ENCODE data around the gene BRF1.
"Not testable (repeated sequence)": the region's sequence is repeated elsewhere in the genome, so short reads cannot be mapped to it uniquely, and the experiment has no call there.

The BRF1 gene

GRCh38 chr14:105314287-105315200 is 13.7 kb upstream of the BRF1 start, which contains the start of gene PACS2:
Gene PACS2, plus strand, starts transcription at chr14:105314748. Its CDS starts 171 bp downstream, at chr14:105314919.
- peak; percentile 79 for DNase-seq

- peak; percentile 37 for DNase-seq
These were observed 12.8 kb upstream of the BRF1 start for GRCh38 chr14:105313381-105314286.

DNA sequence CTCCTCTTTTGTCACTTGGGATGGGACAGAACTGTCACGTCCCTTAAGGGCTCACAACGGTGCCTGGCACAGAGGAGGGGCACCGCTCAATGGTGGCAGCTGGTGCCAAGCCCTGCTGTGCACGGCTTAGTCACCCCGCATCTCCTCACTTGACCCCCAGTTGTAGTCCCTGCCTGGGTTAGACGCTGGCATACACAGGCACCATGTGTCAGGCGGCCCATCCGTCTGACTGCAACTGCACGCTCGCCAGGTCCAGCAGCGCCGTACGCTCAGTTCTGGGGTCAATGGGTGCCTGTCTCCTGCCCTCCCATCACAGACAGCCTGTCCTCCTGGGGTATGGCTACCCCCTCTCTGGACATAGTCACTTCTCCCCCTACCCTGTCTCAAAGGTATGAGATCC is 12.2 kb upstream of the BRF1 start:
- no peak for DNase-seq

GRCh38 chr14:105311838-105312237 is 11.0 kb upstream of the BRF1 start:
- no peak for DNase-seq

DNA sequence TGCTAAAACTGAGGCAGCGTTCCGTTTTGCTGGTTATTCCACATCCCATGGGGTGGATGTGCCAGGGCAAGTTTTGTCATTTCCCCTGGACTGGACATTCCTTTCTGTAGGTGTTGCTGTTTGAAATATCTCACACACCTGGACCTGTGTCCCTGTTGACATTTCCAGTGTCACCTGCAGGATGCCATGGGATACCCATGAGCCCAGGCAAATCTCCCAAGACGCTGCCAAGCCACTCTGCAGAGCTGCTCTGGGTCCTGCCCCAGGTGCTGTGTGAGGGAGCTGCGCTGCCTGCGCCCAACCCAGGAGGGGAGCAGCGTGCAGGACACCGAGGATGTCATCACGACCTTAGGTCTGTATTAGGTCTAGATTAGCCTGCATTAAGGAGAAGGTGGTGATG is 8.6 kb upstream of the BRF1 start:
- DNase-seq: no peak

DNA sequence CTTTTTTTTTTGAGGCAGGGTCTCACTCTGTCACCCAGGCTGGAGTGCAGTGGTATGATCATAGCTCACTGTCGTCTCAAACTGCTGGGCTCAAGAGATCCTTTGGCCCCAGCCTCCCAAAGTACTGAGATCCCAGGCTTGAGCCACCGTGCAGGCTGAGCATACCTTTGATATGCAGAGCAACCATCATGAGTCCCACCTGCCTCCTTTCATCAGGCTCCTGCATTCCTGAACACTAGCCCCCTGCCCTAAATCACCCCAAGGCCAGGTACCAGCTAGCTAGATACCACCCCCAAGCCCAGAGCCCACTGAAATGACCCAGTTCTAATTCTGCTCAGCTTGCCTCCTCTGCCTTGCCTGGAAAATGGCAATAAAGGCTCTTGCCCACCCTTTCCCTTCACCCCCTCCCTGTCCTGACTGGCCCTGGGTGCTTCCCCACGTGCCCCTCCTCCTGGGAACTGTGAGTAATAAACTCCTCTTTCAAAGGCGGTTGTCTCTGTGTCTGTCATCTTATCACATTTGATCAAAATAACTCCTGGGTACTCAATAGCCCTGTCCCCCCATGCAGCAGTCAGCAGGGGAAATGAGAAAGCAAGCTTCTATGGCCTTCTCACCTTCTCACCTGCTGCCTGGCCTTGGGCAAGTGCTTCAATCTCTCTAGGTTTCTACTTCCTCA is 6.4 kb upstream of the BRF1 start:
- DNase-seq: no peak

DNA sequence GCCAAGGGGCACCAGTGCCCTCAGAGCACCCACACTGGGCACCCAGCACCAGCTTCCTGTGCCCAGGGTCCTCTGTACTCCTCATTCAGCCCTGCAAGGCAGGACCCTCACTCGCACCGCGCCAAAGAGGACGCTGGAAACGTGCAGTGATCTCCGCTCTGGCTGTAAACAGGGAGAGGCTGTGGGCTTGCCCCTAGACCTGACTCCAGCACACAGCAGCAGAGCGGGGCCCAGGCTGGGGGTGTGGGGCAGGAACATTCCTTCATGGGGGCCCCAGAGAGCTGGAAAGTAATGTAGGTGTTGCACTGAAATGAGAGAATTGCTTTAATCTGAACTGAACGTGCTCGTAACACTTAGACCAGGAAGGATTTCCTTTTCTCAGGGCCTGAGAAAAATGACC is 5.0 kb upstream of the BRF1 start:
- DNase-seq: no peak

- no peak for DNase-seq
These were observed 4.5 kb upstream of the BRF1 start for GRCh38 chr14:105305345-105305744.

- DNase-seq: no peak
These were observed 3.8 kb upstream of the BRF1 start for GRCh38 chr14:105304565-105304964.

GRCh38 chr14:105303949-105304348 is 3.1 kb upstream of the BRF1 start:
- DNase-seq: no peak

GRCh38 chr14:105301915-105302249 is 1.1 kb upstream of the BRF1 start:
- not testable (repeated sequence) for DNase-seq

DNA sequence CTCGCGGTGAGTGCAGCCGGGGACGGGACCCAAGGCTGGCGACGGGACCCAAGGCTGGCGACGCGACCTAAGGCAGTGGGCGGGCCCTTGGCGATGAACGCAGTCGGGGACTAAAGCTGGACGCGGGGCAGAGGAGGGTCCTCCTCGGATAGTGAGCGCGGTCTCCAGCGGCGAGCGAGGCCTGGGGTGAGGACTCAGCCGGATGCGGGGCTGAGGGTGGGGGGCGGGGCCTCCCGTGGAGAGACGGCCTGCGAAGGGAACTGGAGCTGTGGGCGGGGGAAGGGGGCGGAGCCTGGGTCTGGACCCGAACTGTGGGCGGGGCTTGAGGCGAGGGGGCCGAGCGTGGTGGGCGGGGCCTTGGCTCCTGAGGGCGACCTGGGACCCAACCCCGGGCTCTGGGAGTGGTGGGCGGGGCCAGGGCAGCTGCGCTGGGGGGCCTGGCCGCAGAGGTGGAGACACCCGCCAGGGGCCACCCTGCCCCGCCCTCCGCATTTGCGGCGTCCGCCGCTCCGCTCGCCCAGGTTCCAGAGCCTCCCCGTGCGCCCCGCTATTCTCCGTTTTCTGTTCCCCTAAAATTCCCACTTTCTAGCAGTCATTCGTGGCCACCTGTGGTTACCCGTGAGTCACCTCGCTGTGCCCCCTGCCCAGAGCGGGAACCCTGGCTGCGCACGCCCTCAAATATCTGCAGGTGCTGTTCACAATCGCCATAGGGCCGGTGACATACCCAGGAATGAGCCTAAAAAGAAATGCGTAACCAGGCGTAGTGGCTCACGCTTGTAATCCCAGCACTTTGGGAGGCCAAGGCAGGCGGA is 508 bp upstream of the BRF1 start:
- peak; percentile 97 for DNase-seq

- no peak for DNase-seq
These were observed 903 bp downstream of the BRF1 start for GRCh38 chr14:105299654-105300541.

- not testable (repeated sequence) for DNase-seq
These were observed 3.5 kb downstream of the BRF1 start for GRCh38 chr14:105297311-105297710.

GRCh38 chr14:105294142-105294597 is 6.6 kb downstream of the BRF1 start:
- peak; percentile 83 for DNase-seq

DNA sequence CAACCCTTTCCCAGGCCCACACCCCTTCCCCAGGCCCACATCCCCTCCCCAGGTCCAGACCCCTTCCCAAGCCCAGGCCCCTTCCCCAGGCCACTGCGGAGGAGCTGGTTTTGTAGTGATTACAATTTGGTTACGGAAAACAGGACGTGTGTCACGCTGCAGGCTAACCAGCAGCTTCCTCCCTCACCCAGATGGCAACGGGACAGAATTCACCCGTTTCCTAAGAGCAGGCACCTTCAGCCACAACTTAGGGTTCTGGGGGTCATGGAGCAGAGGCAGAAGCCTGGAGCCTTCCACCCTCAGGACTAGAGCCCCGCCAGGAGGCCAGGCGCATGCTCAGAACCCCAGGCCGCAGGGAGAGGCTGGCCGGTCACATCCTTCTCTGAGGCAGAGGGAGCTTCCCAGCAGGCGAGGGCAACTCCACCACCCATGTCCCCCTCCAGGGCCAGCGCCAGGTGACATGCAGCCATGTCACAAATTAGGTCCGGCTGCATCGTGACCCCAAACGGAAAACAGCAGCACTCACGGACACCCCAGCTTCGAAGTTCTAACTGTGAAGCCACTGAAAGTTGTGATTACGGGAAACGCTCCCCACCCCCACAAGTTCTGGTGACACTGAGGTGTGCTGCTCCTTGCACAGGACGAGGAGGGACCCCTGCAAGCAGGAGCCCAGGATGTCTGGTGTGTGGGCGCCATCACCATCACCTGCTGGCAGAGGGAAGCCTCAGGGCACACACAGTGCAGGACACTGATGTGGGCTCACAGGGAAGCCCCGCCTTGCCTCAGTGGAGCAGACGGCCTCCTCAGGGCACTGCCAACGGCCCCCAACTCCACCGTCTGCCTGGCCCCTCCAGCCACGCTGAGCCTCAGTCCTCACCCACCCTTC is 7.7 kb downstream of the BRF1 start:
- DNase-seq: peak; percentile 30

DNA sequence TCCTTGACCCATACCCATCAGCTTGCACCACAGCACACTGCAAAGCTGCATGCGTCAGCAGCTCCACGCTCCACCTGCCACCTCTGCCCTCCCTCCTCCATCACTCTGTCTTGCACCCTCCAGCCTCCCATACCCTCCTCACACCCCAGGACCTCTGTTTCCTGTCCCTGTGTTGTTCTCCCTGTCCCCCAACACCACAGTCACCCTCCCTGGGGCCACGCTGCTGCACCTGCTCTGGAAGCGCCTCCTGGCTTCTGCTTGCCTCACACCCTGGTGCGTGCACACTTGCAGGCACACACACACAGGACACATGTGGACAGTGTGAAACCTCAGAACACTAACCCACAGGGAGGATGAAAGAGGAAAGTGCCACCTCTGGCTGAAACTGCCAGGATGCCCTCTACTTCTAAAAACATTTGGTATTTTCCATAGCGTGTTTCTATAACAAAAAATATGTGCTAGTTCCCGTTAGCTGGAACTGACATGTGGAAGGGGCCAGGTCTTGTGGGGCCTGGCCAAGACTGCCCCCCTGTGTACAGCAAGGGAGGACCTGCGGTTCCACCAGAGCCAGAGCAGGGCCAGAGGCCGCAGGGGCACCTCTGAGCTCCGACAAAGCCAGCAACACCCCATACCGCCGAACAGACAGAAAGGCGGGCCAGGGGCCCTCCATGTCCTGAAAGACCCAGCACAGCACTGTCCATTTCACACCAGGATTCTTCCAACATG is 10.0 kb downstream of the BRF1 start:
- peak; percentile 29 for DNase-seq

- DNase-seq: not testable (repeated sequence)
These were observed 11.9 kb downstream of the BRF1 start for GRCh38 chr14:105288936-105289335.
